Stimulated activated CD8-positive, alpha-beta memory T cell treated with anti-CD3 and anti-CD28 coated beads, Interleukin-7, amount 100 ng/mL, for 4 hours (primary cell): Measurements from ENCODE around the gene C1R.

Source experiments
- DNase-seq, 2 donors: peaks; one replicate each; pipeline ENCODE4 v3.0.0-alpha.2; 2020; ENCODE audit warnings: low read depth in 2 of 2

C1R gene

GRCh38 chr12:7099290-7099996 is 7.2 kb upstream of the C1R start:
- DNase-seq = no peak

GRCh38 chr12:7096979-7097378 is 4.7 kb upstream of the C1R start:
- no peak for DNase-seq

GRCh38 chr12:7096006-7096932 is 4.0 kb upstream of the C1R start:
- DNase-seq = no peak

GRCh38 chr12:7093892-7094291 is 1.6 kb upstream of the C1R start:
- no peak for DNase-seq

- no peak for DNase-seq
Measured at GRCh38 chr12:7093486-7093885, 1.2 kb upstream of the C1R start.

GRCh38 chr12:7092986-7093460 is 778 bp upstream of the C1R start:
- no peak for DNase-seq

GRCh38 chr12:7091660-7092228 is 501 bp downstream of the C1R start:
- no peak for DNase-seq

- DNase-seq = no peak
Measured at GRCh38 chr12:7091171-7091570, 1.1 kb downstream of the C1R start.

GRCh38 chr12:7090222-7090998 is 1.8 kb downstream of the C1R start:
- no peak for DNase-seq

- DNase-seq = no peak
Measured at GRCh38 chr12:7089196-7089871, 2.9 kb downstream of the C1R start.

- DNase-seq = no peak
Measured at GRCh38 chr12:7083125-7083524, 9.1 kb downstream of the C1R start.

GRCh38 chr12:7081037-7081436 is 11.2 kb downstream of the C1R start:
- no peak for DNase-seq

GRCh38 chr12:7079826-7080125 is 12.5 kb downstream of the C1R start:
- DNase-seq = no peak

- DNase-seq = no peak
Measured at GRCh38 chr12:7078163-7078562, 14.1 kb downstream of the C1R start.

- no peak for DNase-seq
Measured at GRCh38 chr12:7076493-7076892, 15.8 kb downstream of the C1R start.

GRCh38 chr12:7075939-7076338 is 16.3 kb downstream of the C1R start:
- DNase-seq = no peak

- DNase-seq = no peak
Measured at GRCh38 chr12:7075518-7075917, 16.7 kb downstream of the C1R start.

GRCh38 chr12:7073946-7074345 is 18.3 kb downstream of the C1R start:
- DNase-seq = no peak

GRCh38 chr12:7072554-7072953 is 19.7 kb downstream of the C1R start:
- no peak for DNase-seq

GRCh38 chr12:7072035-7072434 is 20.2 kb downstream of the C1R start:
- DNase-seq = no peak

GRCh38 chr12:7069386-7069785 is 22.9 kb downstream of the C1R start:
- no peak for DNase-seq

- DNase-seq = no peak
Measured at GRCh38 chr12:7068994-7069346, 23.3 kb downstream of the C1R start.
